ENCODE data around the gene SLC24A1. TPM values are rescaled to one million over a fixed set of nuclear protein-coding genes. Genes with fewer than 3 reads are reported as not detected.
A peak's percentile ranks its signal among the peaks of the same experiment; 100 is the strongest.

SLC24A1 gene
- total RNA-seq, 1 donor from 2014 or later: 10.3 TPM

GRCh38 chr15:65611888-65612615 is 9.7 kb upstream of the SLC24A1 start:
- H3K27ac Mint-ChIP-seq (ENCODE audit: unreplicated experiment): peak overlapping the region; percentile 98

DNA sequence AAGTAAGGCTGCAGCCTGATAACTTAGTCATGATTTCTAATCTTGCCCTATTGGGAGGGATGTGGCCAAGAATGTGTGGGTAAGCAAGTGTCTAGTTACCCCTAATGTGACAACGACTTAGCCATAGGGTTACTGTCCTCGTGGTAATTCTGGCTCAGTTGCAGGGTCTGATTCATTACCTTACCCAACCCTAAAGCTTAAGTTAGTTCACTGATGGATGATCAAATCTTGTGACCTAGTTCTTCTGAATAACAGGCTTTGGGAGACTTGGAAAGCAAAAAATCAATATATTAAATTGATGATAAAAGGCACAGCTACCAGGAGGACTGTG is 9.2 kb upstream of the SLC24A1 start:
- DNase-seq (ENCODE audit: low read depth): peak; percentile 0
- Histone ChIP-seq H3K27ac (ENCODE audit: low read depth, low read length) (no peak overlapping the region), H3K27me3 (ENCODE audit: insufficient read depth, low read length) (no peaks in the 10 kb centered on the region), H3K9ac (ENCODE audit: low read length) (peak overlapping the region; percentile 100), H2AFZ (ENCODE audit: low read depth, low read length) (no peak overlapping the region), H3K4me3 (ENCODE audit: insufficient read depth, low read depth, low read length) (no peak overlapping the region), H4K20me1 (ENCODE audit: insufficient read depth, low read length) (no peaks in the 10 kb centered on the region), H3K9me3 (ENCODE audit: insufficient read depth, low read depth, low read length) (no peaks in the 10 kb centered on the region), H3K79me2 (ENCODE audit: insufficient read depth, low read length) (peaks cover 32% of the 10 kb centered on the region), H3K4me2 (ENCODE audit: low read length) (no peak overlapping the region), H3K4me1 (ENCODE audit: insufficient read depth, low read length) (peaks cover 8% of the 10 kb centered on the region), H3K36me3 (ENCODE audit: insufficient read depth, low read length) (no peaks in the 10 kb centered on the region)
- Mint-ChIP-seq H3K4me1 (ENCODE audit: low read depth, unreplicated experiment) (peaks cover 17% of the 10 kb centered on the region), H3K9me3 (ENCODE audit: unreplicated experiment) (no peaks in the 10 kb centered on the region), H3K4me3 (ENCODE audit: unreplicated experiment) (no peak overlapping the region), H3K27me3 (ENCODE audit: low read depth, unreplicated experiment) (no peaks in the 10 kb centered on the region), H3K27ac (ENCODE audit: unreplicated experiment) (no peak overlapping the region), H3K36me3 (ENCODE audit: low read depth, unreplicated experiment) (peaks cover 2% of the 10 kb centered on the region)
- no peak for FAIRE-seq
- TF ChIP-seq, protein P1, sequence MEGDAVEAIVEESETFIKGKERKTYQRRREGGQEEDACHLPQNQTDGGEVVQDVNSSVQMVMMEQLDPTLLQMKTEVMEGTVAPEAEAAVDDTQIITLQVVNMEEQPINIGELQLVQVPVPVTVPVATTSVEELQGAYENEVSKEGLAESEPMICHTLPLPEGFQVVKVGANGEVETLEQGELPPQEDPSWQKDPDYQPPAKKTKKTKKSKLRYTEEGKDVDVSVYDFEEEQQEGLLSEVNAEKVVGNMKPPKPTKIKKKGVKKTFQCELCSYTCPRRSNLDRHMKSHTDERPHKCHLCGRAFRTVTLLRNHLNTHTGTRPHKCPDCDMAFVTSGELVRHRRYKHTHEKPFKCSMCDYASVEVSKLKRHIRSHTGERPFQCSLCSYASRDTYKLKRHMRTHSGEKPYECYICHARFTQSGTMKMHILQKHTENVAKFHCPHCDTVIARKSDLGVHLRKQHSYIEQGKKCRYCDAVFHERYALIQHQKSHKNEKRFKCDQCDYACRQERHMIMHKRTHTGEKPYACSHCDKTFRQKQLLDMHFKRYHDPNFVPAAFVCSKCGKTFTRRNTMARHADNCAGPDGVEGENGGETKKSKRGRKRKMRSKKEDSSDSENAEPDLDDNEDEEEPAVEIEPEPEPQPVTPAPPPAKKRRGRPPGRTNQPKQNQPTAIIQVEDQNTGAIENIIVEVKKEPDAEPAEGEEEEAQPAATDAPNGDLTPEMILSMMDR (IDR thresholded peaks at IDR 0.05; ENCODE audit: insufficient read depth, low read depth, low read length): no peak
- no peak for TF ChIP-seq EZH2 (IDR thresholded peaks at IDR 0.05; ENCODE audit: insufficient read depth, low read length)

More at GRCh38 chr15:65611888-65612615, 9.7 kb upstream of the SLC24A1 start:
- Mint-ChIP-seq H3K36me3 (ENCODE audit: low read depth, unreplicated experiment) (peaks cover 2% of the 10 kb centered on the region), H3K9me3 (ENCODE audit: unreplicated experiment) (no peaks in the 10 kb centered on the region), H3K27me3 (ENCODE audit: low read depth, unreplicated experiment) (no peaks in the 10 kb centered on the region), H3K4me1 (ENCODE audit: low read depth, unreplicated experiment) (peaks cover 17% of the 10 kb centered on the region), H3K4me3 (ENCODE audit: unreplicated experiment) (peak overlapping the region; percentile 90)
- peak overlapping the region; percentile 100 for H3K9ac ChIP-seq (ENCODE audit: low read length)
- no peak for TF ChIP-seq EZH2 (IDR thresholded peaks at IDR 0.05; ENCODE audit: insufficient read depth, low read length)
- TF ChIP-seq, protein P1 (IDR thresholded peaks at IDR 0.05; ENCODE audit: insufficient read depth, low read depth, low read length): no peak
- no peaks in the 10 kb centered on the region for H4K20me1 ChIP-seq (ENCODE audit: insufficient read depth, low read length)
- no peak for DNase-seq (ENCODE audit: low read depth)
- peak overlapping the region; percentile 93 for H3K27ac ChIP-seq (ENCODE audit: low read depth, low read length)
- FAIRE-seq: no peak
- peak overlapping the region; percentile 98 for H3K4me2 ChIP-seq (ENCODE audit: low read length)
- H3K9me3 ChIP-seq (ENCODE audit: insufficient read depth, low read depth, low read length): no peaks in the 10 kb centered on the region
- peak overlapping the region; percentile 96 for H2AFZ ChIP-seq (ENCODE audit: low read depth, low read length)
- no peaks in the 10 kb centered on the region for H3K36me3 ChIP-seq (ENCODE audit: insufficient read depth, low read length)
- H3K27me3 ChIP-seq (ENCODE audit: insufficient read depth, low read length): no peaks in the 10 kb centered on the region
- peak overlapping the region; percentile 97 for H3K4me3 ChIP-seq (ENCODE audit: insufficient read depth, low read depth, low read length)
- peaks cover 37% of the 10 kb centered on the region for H3K79me2 ChIP-seq (ENCODE audit: insufficient read depth, low read length)
- H3K4me1 ChIP-seq (ENCODE audit: insufficient read depth, low read length): peaks cover 8% of the 10 kb centered on the region

Measured in astrocyte (in vitro differentiated cells and primary cell).